GM12872 (cell line): Measurements from ENCODE around the gene PHAF1.

Source experiments
- TF ChIP-seq, protein P1 (sequence below): IDR thresholded peaks from 3 replicates; pipeline ENCODE4 v1.5.1; 2011; ENCODE audit warnings: low read depth, mild to moderate bottlenecking, low read length, moderate library complexity; ENCODE audit not compliant: insufficient read depth

The PHAF1 gene

DNA sequence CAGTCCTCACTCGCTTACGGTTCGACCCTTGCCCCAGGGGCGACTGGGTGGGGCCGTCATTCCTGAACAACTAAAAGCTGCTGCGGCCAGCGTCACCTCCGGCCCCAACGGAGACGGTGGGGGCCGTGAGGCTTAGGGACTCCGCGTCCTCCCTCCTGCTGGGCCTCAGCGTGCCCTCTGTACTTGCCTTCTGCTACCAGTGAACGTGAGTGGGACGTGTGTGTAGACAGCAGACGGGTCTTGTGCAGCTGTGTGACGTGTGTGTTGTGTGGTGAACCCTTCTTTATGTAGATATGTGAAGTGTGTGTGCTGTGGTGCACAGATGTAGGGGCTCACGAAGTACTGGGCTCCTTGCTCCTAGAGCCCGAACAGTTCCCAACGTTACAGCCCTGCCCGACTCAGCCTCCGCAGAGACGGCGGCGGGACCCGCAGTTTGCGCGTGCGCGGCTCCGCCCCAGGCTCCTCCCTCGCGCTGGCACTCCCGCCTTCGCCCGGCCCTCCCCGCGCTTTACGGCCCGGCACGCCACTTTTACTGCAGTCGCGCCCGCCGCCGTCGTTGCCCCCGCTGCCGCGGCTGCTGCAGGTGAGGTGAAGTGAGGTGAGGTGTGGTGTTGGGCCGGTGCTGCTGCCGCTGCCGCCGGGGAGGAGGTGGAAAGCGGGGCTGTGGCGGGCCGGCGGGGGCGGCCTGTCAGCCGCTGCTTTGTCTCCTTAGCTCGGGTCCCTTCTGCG is at the start of gene PHAF1:
Gene PHAF1 (plus strand): TSS at position 535 of the 729 bp plus-strand sequence. CDS start 235 bp downstream, outside the sequence.
- TF ChIP-seq, protein P1, sequence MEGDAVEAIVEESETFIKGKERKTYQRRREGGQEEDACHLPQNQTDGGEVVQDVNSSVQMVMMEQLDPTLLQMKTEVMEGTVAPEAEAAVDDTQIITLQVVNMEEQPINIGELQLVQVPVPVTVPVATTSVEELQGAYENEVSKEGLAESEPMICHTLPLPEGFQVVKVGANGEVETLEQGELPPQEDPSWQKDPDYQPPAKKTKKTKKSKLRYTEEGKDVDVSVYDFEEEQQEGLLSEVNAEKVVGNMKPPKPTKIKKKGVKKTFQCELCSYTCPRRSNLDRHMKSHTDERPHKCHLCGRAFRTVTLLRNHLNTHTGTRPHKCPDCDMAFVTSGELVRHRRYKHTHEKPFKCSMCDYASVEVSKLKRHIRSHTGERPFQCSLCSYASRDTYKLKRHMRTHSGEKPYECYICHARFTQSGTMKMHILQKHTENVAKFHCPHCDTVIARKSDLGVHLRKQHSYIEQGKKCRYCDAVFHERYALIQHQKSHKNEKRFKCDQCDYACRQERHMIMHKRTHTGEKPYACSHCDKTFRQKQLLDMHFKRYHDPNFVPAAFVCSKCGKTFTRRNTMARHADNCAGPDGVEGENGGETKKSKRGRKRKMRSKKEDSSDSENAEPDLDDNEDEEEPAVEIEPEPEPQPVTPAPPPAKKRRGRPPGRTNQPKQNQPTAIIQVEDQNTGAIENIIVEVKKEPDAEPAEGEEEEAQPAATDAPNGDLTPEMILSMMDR = no peak

DNA sequence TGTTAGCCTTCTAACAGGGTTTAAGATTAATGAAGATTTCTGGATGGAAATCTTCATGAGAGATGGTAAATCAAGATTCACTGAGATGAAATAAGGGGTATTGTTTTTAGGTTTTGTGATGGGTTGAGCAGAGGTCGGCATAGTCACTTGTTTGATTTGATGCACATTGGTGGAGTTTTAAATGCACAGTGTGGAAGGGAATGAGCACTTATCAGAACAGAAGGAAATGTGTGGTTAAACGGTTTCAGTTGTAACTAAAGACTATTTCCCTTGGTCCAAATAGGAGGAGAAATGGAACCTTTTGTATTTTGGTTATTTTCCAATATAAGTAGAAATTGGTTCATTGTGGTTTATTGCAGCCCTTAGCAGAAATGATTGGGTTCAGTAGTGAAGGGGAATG is 46.7 kb upstream of the PHAF1 start:
- TF ChIP-seq, protein P1 = no peak

DNA sequence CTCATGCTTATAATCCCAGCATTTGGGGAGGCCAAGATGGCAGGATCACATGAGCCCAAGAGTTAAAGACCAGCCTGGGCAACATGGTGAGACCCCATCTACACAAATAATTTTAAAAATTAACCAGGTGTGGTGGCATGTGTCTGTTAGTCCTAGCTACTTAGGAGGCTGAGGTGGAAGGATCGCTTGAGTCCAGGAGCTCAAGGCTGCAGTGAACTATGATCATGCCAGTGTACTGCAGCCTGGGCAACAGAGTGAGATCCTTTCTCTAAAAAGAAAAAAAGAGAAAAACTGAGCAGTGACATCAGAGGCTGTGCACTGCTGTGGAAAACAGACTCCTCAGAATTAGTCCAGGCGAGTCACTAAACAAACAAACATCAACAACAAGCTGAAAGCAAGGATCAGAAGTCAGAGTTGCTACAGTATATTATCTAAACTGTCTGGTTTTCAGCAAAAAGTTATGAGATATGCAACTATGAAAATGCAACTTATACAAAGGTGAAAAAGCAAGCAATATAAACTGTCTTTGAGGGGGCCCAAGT is 41.5 kb upstream of the PHAF1 start:
- TF ChIP-seq, protein P1 = no peak

DNA sequence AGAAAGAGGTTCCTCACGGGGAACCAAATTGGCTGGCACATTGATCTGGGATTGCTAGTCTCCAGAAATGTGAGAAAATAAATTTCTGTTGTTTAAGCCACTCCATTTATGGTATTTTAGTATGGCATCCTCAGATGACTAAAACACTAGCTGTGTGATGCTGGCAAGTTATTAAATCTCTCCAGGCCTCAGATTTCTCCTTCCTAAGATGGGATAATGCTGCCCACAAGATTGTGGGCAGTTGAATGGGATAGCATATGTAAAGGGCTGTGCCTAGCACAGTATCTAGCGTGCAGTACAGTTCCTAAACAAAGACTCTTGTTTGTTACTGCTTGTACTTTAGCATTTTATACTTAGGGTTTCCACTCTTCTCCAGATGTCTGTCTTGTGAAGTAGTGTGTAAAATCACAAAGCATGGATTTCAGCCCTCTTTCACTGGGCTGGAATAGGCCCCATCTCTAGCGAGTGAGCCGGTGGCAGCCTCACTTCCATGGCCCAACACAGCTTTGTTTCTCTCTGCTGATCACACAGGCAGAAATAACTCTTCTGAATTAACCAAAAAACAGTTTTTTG is 38.2 kb upstream of the PHAF1 start:
- TF ChIP-seq, protein P1 = no peak

DNA sequence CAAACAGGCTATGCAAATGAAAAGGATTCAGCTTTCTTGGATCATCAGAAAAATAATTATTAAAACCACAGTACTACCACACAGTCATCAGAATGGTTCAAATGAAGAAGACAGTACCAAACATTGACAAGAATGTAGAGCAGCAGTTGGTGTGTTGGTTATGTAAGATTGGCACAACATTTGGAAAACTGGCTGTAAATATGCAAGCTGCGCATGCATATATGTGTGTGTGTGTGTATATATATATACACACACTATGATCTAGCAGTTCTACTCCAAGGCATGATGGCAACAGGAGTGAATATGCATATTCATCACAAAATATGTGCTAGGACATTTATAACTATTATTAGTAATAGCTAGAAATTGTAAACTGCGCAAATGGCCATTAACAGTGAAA is 34.4 kb upstream of the PHAF1 start:
- TF ChIP-seq, protein P1 = no peak

DNA sequence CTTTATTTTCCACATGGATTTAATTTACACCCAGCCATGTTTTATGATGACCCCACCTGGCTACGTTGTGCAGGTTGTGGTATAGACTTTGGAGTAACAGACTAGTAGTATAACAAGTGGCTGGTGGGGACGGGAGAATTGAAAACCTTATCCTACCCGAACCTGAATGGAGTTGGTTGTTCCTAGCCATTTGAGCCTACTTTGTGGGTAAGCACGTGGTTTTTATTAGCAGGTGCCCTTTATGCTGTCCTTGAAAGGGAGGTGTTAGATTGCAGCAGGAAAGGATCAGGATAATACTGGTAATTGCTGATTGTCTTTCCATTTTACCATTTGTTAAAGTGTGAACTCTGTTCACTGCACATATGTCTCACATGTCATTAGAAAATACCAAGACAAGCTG is 31.9 kb upstream of the PHAF1 start:
- TF ChIP-seq, protein P1 = no peak

DNA sequence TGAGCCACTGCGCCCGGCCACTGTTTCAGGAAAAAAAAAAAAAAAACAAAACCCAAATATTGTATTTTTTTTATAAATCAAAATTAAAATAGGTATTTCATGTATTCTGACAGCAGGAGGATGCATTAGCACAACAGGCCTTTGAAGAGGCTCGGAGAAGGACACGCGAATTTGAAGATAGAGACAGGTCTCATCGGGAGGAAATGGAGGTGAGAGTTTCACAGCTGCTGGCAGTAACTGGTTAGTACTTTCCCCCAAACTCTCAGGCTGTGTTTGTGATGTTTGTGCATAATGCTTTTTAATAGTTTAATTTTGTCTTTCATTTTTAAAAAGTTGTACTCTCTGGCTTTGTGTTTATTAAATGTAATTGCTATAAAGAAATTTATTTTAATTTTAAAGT is 27.6 kb upstream of the PHAF1 start:
- TF ChIP-seq, protein P1 = no peak
